GM19351 (cell line): Measurements from ENCODE around the gene CSF2.

Source experiments
- ATAC-seq: cut with Tn5 transposase; IDR thresholded peaks from one replicate; pipeline ENCODE4 v1.9.1; 2021; ENCODE audit warnings: mild to moderate bottlenecking, moderate library complexity; ENCODE audit not compliant: unreplicated experiment

CSF2 gene

GRCh38 chr5:132086277-132086794 lies 12.7 kb downstream of the CSF2 start:
- ATAC-seq, result no peak

GRCh38 chr5:132087176-132087575 lies 13.6 kb downstream of the CSF2 start:
- no peak for ATAC-seq

- ATAC-seq, result no peak
Measured at GRCh38 chr5:132087661-132088060, 14.1 kb downstream of the CSF2 start.

DNA sequence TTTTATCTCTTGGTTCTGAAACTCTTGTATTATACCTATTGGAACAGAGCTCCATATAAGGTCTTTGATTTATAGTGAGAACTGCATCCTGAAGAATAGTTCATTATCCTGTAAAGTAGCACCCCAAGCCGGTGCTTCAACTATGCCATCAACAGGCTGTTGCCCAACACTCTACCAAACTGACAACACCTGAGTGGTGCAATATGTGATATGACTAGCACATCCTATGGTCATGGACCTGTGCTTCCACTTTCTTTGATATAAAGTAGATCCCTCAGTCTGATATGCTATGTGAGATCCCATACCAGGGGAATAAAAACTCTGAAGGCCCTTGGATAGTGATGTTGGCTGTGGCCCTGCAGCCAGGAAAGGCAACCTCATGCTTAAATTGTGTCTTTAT lies 15.8 kb downstream of the CSF2 start:
- ATAC-seq, result no peak

DNA sequence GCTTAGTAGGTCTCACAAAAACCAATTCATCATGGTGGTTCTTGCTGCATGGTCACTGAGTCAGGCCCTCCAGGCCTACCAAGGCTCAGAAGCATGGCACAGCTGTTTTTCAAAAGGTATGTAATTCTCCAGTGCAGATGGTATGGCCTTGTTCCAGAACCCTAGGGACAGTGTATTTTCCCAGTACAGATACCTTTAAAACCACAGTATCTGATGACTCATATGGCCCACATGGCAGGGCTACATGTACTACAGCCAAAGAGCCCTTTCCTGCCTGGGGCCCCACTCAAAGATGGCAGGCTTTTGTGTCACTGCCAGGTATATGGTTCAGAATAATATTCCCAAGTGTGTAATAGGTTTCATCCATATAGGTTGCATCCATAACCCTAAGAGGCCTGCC lies 16.5 kb downstream of the CSF2 start:
- no peak for ATAC-seq

DNA sequence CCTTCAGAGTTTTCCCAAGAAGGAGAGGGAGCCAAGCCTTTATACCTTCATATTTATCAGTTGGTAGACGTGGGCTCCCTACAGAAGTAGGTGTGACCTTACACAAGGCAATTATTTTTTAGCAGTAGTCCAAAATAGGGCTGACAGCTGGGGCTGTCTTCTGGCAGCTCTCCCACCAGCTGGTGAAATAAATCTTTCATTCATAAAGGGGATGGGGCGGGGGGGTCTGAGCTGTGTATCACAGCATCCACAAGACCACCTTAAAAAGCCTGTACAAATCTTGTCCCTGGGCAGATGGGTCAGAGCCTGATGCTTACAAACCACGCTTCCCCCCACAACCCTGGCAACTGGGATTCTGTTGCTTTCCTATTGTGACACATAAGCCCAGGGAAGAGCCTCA lies 19.7 kb downstream of the CSF2 start:
- no peak for ATAC-seq

DNA sequence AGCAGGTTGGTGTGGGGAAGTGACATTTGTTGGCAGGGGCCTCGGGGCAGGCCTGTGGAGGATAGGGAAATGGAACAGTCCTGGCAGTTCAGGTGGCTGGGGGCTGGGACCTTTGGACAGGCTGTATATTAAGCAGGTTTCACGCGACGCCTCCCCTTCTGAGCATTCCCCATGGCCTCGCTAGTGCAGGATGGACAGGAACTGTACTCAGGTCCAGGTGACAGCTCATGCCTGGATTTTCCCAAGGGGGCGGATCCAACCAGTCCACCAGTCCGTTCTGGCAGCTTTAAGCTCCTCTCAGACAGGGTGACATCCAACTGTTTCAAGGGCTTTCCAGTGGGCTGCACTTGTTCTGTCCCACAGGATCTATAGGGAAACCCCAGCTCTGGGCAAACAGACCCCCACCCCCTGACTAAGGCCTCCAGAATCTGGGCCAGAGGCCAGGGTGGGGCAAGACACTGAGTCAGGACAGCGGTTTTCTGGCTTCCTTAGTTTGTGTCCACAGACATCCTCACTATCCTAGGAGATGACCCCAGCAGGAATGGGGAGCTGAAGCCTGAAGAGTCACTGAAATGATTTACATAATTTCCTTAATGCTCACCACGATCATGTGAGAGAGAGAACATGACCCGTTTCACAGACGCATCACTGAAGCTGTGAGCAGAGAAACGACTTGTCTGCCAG lies 20.9 kb downstream of the CSF2 start:
- ATAC-seq, result no peak

GRCh38 chr5:132095077-132095410 lies 21.5 kb downstream of the CSF2 start:
- no peak for ATAC-seq

GRCh38 chr5:132095424-132095972 lies 21.9 kb downstream of the CSF2 start:
- no peak for ATAC-seq

DNA sequence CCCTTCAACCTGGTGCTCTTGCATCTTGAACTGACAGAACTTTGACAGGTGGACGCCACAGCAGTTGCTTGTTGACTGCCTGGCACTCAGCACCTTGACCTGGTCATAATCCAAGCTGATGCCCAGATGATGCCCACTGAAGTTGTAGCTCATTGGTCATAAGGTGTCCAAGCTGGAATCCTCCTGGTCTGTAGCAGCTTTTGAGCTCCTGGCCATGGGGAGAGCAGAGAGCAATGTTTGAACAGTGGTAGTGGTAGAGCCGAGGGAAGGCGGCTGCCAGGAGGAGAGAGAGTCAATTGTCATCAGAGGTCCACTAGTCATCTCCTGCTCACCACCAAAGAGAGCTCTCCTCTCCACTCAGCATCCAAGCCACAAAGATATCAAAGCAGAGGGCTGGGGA lies 23.3 kb downstream of the CSF2 start:
- ATAC-seq, result no peak

- ATAC-seq, result peak; percentile 40
Measured at GRCh38 chr5:132098151-132098594, 24.6 kb downstream of the CSF2 start.

DNA sequence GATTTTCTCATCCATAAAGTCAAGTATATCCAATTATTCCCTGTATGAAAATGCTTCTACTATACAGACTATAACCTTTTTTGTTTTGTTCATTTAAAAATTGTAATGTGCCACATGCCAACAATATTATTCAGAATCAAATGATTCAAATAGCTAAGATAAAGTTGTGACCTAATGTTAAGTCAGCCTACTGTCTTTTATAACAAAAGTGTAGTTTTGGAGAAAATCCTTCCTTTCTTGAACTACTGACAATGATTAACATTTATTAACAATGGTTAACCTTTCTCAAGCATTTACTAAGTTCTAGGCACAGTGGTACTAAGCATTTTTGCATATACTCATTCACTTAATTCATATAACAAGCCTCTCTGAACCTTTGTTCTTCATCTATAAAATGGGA lies 25.0 kb downstream of the CSF2 start:
- ATAC-seq, result no peak

- peak; percentile 31 for ATAC-seq
Measured at GRCh38 chr5:132099076-132099748, 25.6 kb downstream of the CSF2 start.

DNA sequence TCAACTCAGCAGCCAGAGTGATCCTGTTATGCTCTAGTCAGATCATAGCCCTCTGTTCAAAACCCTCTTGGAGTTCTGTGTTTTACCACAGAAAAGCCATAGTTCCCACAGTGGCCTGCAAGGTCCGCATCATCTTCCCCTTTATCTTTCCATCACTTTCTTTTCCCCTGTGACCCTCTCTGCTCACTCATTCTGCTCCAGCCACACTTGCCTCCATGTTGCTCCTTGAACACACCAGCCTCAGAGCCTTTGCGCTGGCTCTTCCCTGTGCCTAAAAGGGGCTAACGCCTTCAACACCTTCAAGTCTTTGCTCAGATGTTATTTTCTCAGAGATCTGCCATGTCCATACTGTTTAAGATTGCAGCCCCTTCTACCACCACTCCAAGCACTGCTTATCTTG lies 26.3 kb downstream of the CSF2 start:
- ATAC-seq, result no peak

- peak; percentile 37 for ATAC-seq
Measured at GRCh38 chr5:132100672-132101261, 27.2 kb downstream of the CSF2 start.

GRCh38 chr5:132101385-132101880 lies 27.8 kb downstream of the CSF2 start:
- ATAC-seq, result no peak

DNA sequence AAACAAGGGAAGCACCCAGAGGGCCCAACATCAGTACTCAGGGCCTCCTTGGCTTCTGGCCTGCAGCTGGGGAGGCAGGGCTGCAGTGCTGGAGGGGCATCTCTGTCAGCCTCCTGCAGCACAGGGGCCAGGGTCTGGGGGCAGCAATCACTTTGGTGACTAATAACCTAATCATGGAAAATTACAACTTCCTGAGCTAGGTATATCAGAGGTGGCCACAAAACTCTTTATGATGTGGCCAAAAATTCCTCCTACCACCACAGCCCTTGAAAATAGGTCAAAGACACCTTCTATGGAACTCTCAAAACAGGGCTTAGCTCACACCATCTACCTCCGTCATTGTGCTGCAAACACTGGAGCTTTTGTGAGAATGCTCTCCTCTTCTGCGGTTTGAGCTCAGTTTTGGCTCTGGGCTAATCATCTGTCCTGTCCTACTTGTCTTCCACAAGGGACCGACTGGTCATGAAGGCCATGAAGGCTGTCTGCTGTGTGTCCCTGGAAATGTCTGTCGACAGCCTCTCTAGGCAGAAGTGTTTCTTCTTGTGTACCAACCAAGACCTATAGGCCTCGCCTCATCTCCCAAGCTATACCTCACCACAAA lies 28.6 kb downstream of the CSF2 start:
- no peak for ATAC-seq

DNA sequence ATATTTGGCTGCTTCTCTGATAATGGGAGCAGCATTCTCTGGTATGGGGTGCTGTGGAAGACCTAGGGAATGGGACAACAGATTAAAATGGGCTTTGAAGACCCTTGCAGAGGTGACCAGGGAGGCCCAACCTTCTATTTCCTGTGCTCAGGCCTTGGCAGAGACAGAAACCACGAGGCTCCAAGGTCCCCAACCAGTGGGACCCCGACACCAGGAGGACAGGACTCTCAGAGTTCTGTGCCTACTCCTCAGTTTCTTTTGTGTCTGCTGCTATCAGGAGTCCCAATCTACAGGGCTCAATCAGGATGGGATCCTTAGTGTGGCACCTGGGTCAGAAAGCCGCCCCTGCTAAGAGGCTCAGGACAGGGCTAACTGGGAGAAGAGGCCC lies 29.3 kb downstream of the CSF2 start:
- no peak for ATAC-seq

DNA sequence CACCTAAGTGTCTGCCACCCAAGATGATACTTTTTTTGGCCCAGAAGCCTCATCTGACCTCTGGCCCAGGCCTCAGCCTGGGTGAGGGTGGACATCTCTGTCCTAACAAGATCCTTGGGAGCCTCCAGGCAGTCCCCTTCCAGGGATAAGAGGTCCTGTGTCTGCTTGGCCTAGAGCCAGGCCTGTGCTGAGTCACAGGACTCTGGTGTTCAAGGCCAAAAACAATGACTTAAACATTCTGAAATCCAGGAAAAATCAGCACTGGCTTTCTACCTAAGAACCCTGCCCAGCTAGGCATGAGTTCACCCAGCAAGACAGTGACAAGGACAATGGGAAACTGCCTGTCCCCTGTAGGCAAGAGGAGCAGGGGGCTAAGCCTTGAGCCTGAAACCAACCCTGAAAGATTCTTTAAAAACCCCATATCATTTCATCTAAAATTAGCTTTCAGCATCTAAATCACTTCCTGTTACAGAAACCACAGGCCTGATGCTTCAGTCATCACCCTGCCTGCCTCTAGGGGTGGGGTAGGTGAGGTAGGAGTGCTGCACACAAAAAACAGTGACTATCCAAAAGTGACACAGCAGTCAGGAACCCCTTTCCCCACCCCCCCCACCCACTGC lies 29.9 kb downstream of the CSF2 start:
- ATAC-seq, result peak; percentile 68

GRCh38 chr5:132103969-132104391 lies 30.4 kb downstream of the CSF2 start:
- peak; percentile 11 for ATAC-seq

GRCh38 chr5:132104556-132104955 lies 31.0 kb downstream of the CSF2 start:
- no peak for ATAC-seq
